ENCODE measurements around the gene PARVA. TPM values are rescaled to one million over a fixed set of nuclear protein-coding genes. Genes with fewer than 3 reads are reported as not detected.

Gene PARVA
- total RNA-seq, 1 donor from 2014 or later: 170 TPM

DNA sequence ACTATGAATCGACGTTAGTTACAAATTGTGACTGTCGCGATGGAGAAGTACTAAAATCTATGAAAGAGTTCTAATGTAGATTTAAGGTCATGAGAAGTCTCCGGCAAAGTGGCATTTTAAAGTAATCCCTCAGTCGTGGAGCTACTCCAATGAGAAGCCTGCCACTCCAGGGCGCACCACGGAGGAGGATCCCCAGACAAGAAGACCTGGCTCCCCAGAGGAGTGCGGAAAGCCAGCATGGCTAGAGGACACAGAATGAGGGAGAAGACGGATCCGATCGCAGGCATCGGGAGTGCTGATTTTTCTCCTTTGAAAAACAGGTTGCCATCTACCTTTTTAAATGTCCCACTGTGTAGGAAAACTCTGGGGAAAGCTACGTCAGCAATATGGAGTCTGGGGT, 155.2 kb downstream of the PARVA start:
- H3K27ac Mint-ChIP-seq (ENCODE audit: unreplicated experiment): no peak overlapping the region
- peaks cover 27% of the 10 kb centered on the region for H3K36me3 Mint-ChIP-seq (ENCODE audit: low read depth)
- TF ChIP-seq, protein P1, sequence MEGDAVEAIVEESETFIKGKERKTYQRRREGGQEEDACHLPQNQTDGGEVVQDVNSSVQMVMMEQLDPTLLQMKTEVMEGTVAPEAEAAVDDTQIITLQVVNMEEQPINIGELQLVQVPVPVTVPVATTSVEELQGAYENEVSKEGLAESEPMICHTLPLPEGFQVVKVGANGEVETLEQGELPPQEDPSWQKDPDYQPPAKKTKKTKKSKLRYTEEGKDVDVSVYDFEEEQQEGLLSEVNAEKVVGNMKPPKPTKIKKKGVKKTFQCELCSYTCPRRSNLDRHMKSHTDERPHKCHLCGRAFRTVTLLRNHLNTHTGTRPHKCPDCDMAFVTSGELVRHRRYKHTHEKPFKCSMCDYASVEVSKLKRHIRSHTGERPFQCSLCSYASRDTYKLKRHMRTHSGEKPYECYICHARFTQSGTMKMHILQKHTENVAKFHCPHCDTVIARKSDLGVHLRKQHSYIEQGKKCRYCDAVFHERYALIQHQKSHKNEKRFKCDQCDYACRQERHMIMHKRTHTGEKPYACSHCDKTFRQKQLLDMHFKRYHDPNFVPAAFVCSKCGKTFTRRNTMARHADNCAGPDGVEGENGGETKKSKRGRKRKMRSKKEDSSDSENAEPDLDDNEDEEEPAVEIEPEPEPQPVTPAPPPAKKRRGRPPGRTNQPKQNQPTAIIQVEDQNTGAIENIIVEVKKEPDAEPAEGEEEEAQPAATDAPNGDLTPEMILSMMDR (IDR thresholded peaks at IDR 0.05): no peak
- no peaks in the 10 kb centered on the region for H3K9me3 Mint-ChIP-seq (ENCODE audit: low read depth)
- H3K4me3 Mint-ChIP-seq (ENCODE audit: unreplicated experiment): no peak overlapping the region
- no peaks in the 10 kb centered on the region for H3K27me3 Mint-ChIP-seq (ENCODE audit: low read depth)
- no peaks in the 10 kb centered on the region for H3K4me1 Mint-ChIP-seq (ENCODE audit: low read depth)
- DNase-seq (ENCODE audit: low spot score): no peak

DNA sequence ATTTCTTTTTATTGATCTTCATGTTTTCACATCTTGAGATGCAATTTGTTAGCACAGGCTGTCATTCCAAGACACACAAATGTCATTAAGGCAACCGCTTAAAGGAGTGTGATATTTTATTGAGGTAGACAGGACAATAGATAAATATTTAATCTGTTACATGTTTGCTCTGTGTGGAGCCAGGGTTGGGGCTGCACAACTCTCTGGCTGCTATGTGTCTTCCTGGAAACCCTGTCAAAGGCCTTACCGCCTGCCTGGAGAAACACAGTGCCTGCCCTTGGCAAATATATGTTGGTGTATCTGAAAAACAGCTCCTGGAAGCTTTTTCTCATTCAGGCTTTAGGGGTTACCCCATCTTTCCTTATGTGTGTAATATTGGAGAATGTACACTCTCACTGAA, 157.2 kb downstream of the PARVA start:
- Mint-ChIP-seq H3K27ac (ENCODE audit: unreplicated experiment) (no peak overlapping the region), H3K4me3 (ENCODE audit: unreplicated experiment) (no peak overlapping the region), H3K27me3 (ENCODE audit: low read depth) (no peaks in the 10 kb centered on the region), H3K9me3 (ENCODE audit: low read depth) (no peaks in the 10 kb centered on the region), H3K36me3 (ENCODE audit: low read depth) (peaks cover 18% of the 10 kb centered on the region), H3K4me1 (ENCODE audit: low read depth) (peaks cover 13% of the 10 kb centered on the region)
- TF ChIP-seq, protein P1 (IDR thresholded peaks at IDR 0.05): no peak
- no peak for DNase-seq (ENCODE audit: low spot score)

DNA sequence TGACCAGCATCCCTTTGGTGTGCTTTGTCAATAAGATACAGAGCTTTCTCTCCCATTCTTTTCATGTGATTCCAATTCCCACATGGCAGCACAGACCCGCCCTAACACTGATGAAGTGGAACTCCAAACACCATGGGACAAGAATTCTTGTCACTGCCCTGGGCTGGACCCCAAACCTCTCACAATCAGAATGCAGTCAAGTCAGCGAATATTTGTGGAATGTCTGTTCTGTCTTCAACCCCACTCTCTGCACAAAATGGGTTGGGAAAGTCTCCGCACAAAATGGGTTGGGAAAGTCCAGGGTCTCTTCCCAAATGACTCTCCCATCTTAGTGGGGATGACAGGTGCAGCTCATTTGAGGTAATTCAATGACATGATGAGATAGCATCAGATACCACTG, 157.9 kb downstream of the PARVA start:
- H3K4me1 Mint-ChIP-seq (ENCODE audit: low read depth): peaks cover 20% of the 10 kb centered on the region
- no peak overlapping the region for H3K4me3 Mint-ChIP-seq (ENCODE audit: unreplicated experiment)
- H3K27ac Mint-ChIP-seq (ENCODE audit: unreplicated experiment): no peak overlapping the region

DNA sequence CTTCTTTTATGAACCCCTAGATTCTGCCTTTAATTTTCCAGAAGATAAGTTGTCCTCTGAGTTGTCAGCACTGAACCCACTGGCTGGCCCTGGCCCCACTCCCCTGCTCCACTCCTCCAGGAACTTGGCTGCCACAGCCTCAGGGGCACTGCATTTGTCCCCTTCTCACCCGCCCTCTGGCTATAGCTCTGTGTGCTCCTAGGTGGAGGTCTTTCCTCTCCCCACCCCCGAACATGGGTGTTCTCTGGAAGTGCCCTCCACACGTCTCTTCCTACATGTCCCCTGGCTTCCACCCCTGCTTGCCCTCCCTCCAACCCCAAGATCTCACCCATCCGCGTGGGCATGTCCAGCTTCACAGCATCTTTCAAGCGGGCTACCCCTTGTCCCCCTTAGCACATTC, 159.2 kb downstream of the PARVA start:
- Mint-ChIP-seq H3K4me1 (ENCODE audit: low read depth) (peaks cover 33% of the 10 kb centered on the region), H3K27me3 (ENCODE audit: low read depth) (no peaks in the 10 kb centered on the region), H3K4me3 (ENCODE audit: unreplicated experiment) (no peak overlapping the region), H3K36me3 (ENCODE audit: low read depth) (peaks cover 13% of the 10 kb centered on the region), H3K9me3 (ENCODE audit: low read depth) (no peaks in the 10 kb centered on the region), H3K27ac (ENCODE audit: unreplicated experiment) (no peak overlapping the region)
- no peak for DNase-seq (ENCODE audit: low spot score)
- TF ChIP-seq, protein P1 (IDR thresholded peaks at IDR 0.05): no peak

More for the DNA sequence above, 157.9 kb downstream of the PARVA start:
- Mint-ChIP-seq H3K27me3 (ENCODE audit: low read depth) (no peaks in the 10 kb centered on the region), H3K9me3 (ENCODE audit: low read depth) (no peaks in the 10 kb centered on the region), H3K36me3 (ENCODE audit: low read depth) (peaks cover 18% of the 10 kb centered on the region)
- DNase-seq (ENCODE audit: low spot score): no peak
- TF ChIP-seq, protein P1 (IDR thresholded peaks at IDR 0.05): no peak

DNA sequence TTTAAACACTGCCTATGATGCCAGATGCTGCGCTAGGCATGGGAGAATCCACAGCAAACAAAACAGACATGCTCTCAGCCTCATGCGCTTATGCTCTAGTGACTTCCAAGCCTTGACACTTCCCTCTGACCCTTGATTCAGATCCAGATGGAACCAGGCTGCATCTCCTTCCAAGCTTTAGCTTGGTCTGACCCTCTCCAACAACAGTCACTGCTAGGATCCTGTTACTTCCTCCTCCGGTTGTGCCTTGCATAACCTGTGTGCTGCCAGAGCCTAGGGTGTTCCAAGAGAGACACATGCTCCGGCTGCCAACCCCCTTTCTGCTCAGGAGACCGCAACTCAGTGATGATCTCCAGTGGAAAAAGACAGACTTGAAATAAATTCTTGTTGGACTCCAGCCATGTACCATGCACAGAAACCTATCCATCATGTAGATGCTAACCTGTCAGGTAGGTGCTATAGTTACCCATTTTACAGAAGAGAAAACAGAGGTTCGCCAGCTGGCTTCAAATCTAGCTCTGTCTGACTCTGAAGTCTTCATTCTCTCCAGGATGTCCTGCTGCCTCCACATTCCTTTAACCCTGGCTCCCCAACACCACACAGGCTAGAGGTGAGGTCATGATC, 160.5 kb downstream of the PARVA start:
- no peak for DNase-seq (ENCODE audit: low spot score)
- TF ChIP-seq, protein P1 (IDR thresholded peaks at IDR 0.05): no peak
- peaks cover 46% of the 10 kb centered on the region for H3K4me1 Mint-ChIP-seq (ENCODE audit: low read depth)
- H3K27ac Mint-ChIP-seq (ENCODE audit: unreplicated experiment): peak overlapping the region; percentile 69
- H3K9me3 Mint-ChIP-seq (ENCODE audit: low read depth): no peaks in the 10 kb centered on the region
- no peaks in the 10 kb centered on the region for H3K27me3 Mint-ChIP-seq (ENCODE audit: low read depth)
- peaks cover 7% of the 10 kb centered on the region for H3K36me3 Mint-ChIP-seq (ENCODE audit: low read depth)
- H3K4me3 Mint-ChIP-seq (ENCODE audit: unreplicated experiment): no peak overlapping the region

Data from chondrocyte (in vitro differentiated cells).